NCI-H1417 treated with DMSO at 0.1 percent for 48 hours (cell line): Measurements from ENCODE around the gene LCN10.

Experiments
- DNase-seq: peaks from one replicate; lab custom pipeline; 2025; lab: John Stamatoyannopoulos, UW

LCN10 gene

DNA sequence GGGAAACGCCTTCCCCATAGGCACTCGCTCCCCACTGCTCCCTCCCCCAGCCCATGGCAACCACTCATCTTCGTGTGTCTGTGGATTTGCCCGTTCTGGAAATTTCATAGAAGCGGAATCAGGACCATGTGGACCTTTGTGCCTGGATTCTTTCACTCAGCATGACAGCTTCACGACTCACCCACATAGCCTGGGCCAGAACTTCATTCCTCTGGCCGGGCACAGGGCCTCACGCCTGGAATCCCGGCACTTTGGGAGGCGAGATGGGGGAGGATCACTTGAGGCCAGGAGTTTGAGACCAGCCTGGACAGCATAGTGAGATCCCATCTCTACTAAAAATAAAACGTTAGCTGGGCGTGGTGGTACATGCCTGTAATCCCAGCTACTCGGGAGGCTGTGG is 42.4 kb downstream of the LCN10 start:
- no peak for DNase-seq

DNA sequence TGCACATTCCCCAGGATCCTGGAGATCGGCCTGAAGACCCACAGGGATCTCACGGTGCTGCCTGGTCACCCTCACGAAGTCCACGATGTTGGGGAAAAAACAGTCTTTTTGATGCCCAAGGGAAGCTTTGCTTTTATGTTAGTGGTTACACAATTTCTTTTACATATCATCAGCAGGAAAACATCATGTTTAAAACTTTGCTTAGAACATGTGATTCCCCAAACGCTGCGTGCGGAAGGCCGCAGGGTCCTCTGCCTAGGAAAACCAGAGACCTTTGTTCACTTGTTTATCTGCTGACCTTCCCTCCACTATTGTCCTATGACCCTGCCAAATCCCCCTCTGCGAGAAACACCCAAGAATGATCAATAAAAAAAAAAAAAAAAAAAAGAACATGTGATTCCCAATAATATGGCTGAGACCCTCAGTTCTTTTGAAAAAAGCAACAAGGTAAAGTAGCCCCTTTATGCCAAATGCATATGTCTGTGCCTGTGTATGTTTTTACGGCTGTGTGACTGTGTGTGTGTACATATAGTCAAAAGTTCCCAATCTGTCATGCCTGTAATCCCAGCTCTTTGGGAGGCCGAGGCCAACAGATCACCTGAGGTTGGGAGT is 44.0 kb downstream of the LCN10 start:
- DNase-seq = no peak

DNA sequence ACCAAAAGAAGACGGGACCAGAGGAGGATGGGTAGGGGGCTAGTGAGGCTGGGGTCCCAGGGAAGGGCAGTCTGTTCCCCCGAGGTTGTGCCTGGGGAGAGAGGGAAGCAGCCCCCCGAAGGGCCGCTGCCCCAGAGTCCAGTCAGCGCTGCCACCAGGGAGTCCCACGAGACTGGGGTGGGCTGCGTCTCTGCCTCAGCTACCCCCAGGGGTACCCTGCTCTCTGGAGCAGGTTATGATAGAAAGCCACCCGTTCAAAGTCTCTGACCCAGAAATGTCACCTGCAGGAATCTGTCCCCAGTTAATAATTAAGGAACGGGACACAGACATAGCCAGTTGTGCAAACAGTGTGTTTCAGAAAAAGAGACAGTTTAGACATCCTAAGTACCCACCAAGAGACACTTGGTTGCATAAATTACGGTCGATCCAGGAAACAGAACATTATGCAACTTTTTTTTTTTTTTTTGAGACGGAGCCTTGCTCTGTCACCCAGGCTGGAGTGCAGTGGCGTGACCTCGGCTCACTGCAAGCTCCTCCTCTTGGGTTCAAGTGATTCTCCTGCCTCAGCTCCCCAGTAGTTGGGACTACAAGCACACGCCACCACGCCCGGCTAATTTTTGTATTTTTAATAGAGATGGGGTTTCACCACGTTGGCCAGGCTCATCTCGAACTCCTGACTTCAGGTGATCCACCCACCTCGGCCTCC is 44.8 kb downstream of the LCN10 start:
- DNase-seq = no peak

DNA sequence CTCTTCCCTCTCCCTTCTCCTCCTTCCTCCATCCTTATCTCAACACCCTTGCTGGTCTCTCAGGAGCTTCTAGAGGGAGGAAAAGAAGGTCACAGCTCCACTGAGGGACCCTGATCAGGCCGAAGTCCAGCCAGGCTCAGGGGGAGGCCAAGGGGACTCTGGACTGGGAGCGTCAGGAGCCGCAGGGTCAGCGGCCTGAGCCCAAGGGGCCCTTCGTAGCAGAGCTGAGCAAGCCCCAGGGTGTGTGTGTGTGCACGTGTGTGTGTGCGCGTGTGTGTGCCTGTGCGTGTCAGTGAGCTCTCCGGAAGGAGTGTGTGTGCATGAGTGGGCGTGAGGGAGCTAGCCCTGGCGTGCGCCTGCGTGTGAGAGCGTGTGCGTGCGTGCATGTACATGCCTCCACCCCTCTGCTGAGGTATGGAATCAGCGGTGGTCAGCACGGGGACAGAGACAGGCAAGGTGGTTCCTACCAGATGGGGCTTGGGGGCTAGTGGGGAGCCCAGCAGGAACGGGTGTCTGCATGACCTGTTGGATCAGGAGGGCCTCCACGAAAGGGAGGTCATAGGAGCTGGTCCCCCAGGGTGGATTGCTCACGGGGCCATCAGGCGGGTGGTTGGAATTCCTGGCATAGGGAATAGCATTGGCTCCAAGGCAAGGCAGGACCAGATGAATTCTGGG is 45.5 kb downstream of the LCN10 start:
- no peak for DNase-seq

DNA sequence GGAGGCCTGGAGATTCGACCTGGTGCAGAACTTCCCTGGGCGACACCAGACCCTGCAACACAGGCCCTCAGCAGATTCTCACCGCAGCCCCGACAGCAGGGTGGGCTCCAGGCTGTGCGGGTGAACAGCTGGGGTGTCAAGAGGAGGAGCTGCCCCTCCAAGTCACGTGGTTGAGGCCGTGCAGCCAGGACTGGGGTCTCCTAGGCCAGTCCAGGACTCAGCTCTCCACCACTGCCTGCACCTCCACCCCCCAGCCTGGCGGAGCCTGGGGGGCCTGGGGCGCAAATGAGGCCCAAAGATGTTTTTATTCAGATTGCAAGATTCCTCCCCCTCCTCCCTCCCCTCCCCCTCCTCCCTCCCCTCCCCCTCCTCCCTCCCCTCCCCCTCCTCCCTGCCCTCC is 46.2 kb downstream of the LCN10 start:
- no peak for DNase-seq

DNA sequence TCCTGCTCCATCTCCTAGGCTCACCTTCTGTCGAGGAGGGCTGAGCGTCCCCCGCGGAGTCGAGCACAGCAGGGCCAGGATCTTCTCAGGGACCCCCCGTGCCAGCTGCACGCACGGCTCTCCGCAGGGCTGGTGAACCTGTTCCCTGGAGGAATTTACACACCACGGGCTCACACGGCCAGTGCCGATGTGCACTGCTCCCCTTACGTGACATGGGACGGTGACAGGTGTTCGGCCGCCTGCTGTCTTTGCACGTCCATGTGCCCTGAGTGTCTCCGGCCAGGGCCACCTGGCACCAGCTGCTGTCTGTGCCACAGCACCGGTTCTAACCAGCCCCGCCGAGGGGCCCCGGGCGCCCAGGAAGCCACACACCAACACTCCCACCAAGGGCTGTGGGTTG is 46.8 kb downstream of the LCN10 start:
- no peak for DNase-seq

DNA sequence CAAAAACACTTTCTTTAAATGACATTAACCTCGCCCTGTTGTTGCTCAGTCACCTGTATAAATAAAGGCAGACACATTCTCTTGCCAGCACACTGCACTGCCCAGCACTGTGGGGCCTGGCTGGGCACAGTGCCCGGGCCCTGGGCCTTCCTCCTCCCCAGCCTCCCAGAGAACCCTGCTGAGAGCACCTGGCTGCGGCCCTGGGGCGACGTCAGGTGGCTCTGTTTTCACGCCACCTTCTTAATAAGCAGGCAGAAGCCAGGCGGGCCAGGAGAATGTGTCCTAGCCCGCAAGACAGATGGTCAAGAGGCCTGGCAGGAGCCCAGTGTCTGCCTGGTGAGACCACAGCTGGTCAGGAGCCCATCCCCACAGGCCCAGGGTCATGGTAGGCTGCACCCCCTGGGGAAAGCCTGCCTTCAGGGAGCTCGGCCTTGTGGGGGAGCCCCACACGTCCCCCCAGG is 47.3 kb downstream of the LCN10 start:
- DNase-seq = peak; percentile 79

DNA sequence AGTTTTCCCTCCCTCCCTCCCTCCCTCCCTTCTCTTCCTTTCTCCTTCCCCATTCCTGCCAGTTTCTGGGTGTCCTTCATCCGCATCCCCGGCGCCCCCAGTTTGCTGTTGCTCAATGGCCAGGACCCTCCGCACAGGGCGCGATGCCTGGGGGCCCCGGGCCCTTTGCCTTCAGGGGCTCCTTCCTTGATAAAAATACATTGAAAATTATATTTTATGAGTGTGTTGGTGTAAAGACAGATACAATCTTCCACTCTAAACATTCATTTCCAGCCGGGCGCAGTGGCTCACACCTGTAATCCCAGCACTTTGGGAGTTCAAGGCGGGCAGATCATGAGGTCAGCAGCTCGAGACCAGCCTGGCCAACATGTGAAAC is 47.9 kb downstream of the LCN10 start:
- no peak for DNase-seq

DNA sequence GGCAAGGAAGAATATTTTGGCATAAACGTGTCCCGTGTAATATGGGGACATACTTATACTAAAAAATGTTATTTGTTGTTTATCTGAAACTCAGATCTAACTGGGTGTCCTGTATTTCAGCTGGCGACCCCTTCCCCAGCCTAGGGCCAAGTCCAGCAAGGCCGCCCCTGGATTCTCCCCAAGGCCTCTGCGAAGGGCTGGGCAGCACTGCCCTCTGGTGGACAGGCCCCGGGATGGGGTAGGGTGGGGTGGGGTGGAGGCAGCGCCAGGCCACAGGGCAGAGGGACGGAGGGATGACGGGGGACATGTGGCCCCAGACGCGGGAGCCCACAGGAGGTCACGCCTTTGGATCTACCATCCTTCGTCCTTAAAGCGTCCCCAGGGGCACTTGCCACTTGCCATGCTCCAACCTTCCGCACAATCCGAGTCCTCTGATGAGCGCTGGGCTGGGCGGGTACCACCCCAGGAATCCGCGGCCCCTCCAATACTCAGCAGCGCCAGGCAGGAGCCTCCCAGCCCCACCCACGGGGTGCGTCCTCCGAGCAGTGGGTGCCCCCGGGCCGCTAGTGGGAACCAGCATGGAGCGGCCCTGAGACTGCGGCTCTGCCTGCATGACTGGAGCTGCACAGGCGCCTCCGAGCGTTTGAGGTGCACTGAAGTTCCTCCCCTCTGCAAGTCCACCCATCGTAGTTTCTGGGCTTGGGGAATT is 48.4 kb downstream of the LCN10 start:
- no peak for DNase-seq

DNA sequence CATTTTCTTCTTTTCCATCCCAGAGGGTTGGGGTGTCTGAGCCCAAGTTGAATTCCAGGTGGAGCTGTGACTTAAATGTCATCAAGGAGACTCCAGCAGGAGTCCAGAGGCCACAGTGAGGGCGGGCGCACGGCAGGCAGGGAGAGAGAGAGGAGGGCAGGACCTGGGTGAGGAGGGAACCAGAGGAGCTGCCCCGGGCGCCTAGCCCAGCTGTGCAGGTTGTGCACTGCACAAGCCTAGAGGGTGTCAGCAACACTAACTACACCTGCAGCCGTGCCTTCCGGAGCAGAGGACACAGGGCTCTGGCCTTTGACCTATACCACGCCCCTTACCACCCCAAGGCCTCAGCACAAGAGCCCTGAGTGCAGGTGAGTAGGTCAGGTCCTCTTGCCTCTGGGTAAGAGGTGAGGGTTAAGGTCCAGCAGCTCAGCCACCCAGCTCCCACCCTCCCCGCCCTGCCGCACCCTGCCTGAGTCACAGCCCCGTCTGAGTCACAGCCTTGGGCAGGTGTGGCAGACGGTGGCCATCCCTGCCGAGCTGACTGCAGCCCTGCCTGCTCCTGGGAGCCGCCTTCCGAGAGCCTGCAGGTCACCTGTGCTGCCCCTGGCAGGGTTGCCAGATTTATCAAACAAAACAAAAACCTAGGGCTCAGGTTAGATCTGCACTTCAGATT is 49.1 kb downstream of the LCN10 start:
- no peak for DNase-seq

DNA sequence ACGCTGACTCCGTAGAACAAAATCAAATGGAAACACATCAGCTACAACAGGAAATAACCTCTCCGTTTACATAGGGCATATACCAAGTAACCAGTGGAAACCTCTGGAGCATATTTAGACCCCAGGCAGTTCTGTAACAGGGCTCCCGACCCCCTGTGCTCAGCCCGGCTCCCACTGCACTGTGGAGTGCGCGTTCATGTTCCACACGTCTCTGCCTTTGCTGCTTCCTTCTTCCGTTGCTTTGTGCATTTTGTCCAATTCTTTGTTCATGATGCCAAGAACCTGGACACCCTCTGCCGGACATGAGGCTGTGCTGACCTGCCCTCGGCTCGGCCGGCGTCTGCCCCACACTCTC is 49.6 kb downstream of the LCN10 start:
- DNase-seq = no peak

DNA sequence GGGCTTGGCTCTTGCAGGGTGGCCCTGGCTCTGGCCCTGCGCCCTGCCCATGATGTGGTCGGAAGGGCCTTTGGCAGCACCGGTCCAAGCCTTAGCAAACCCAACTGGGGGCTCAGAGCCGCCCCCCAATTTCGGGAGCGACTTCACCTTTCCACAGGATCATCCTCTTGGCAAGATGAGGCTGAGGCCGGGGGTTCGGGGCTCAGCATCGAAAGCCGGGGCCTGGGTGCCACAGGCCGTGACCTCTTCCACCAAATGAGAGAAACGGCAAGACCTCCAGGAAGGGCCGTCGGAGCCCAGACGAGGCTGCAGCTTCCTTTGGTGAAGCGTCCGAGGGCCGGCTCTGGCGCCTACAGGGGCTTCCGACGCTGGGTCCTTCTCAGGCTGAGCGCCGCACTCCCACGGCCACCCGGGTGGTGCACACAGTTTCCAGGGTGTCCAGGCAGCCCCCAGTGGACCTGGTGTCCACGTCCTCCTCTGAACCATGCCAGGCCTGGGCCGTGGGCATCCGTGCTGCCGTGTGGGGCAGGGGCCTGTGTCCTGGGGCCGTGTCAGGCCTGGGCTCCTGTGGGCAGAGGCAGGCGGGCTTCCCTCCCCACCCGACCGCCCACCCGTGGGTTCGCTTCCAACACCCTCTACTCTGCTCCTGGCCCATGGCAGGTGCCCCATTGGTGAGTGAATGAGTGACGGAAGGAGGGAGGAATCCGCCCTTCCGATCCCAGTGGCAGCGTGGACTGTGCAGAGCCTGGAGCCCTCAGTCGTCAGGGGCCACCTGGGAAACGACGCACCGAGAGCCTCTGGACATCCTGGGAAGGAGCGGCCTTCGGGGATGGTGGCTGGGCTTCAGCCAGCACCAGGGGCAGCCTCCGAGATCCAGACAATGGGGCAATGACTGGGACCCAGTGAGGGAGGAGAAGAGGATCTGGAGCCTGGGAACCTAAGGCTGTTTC is 50.3 kb downstream of the LCN10 start:
- no peak for DNase-seq

DNA sequence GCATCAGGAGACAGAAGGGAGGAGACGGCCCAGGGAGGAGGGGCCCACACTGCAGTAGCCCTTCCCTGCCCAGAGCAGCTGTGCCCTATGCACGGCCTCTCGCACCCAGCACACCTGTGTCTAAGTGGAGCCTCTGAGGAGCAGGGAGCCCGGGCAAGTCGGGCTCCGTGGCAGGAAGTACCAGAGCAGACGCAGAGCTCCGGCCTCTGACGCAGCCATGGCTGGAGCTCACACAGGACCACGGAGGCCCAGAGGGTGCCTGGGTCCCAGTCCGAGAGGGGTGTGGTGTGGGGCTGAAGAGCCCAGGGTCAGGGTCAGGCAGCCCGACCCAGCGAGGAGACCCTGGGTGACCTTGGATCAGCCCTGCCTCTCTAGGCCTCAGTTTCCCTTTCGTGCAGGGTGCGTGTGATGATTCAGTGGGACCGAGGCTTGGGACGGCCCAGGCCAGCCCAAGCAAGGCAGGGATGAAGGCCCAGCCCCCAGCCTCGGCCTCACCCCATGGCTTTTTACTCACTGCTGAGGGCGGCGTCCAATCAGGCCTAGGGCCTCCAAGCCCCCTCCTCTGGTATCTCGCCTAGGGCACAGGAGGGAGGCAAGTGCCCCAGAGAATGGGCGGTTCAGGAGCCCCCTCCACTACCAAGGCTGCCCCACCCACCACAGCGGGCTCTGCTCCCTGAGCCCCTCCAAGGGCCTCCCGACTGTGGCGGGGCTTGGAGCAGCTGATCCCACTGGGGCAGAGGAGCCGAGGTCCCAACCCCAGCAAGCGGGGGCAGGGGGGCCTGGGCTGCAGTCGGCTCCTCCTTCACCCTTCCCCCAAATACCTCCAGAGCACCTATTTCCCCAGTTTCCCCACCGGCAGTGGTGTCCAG is 51.2 kb downstream of the LCN10 start:
- DNase-seq = no peak

DNA sequence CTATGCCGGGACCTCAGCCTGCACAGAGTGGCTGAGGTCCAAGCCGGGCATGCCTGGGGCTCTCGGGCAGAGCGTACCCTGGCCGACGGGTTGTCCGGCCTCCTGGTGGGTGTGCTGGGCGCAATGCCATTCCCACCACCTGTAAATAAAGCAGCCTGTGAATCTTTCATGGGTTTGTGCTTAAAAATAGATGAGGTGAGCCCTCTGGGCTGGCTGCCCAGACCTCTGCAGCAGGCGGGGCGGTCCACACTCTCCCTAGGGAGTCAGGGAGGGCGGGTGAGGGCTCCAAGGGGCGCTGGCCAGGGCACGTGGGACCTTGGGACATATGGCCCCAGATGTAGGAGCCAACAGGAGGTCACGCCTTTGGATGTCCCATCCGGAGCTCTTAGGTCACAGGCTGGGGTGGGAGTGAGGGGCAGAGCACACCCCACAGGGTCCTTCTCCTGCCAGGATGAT is 51.9 kb downstream of the LCN10 start:
- no peak for DNase-seq

DNA sequence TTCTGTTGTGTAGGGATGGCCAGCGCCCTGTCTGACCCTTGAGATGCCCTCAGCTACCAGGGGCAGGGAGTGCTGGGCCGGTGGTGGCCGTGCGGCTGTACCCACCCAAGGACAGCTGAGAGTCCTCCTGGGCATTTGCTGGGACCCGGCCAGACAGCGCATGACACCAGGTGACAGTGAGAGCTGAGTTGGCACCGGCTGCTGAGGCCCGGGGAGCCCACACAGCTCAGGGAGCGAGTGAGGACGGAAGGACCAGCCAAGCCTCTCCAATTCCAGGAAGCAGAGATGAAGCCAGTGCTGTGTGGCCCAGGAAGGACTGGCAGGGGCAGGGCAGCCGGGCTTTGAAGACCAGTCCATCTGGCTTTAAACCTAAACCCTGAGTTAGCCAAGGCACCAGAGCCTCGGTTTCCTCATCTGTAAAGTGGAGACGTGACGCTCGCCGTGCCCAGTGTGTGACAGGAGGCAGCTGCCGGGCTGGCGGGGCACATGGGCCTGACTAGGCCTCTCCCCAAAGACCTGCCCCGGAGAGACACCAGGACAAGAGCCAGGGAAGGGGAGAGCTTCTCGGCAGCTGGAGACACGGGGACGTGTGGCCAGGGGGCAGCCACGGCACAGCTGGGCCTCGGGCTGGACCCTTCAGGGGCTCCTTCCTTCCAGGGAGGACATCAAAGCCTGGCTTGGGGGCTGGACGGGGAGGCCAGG is 52.5 kb downstream of the LCN10 start:
- DNase-seq = no peak

DNA sequence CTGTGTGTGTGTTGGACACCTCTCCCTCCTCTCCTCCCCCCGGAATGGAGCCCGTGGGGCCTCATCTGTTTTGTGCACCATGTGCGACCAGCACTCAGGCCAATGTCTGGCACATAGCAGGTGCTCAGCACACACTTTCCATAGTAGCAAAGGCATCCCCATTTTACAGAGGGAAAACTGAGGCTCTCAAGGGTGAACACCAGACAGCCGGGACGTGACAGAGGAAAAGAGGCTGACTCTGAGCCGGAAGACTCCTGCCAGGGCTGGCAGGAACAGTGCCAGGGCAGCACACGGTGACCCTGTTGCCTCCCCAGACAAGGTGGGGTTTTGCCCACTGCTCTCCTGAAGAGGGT is 53.7 kb downstream of the LCN10 start:
- DNase-seq = no peak

DNA sequence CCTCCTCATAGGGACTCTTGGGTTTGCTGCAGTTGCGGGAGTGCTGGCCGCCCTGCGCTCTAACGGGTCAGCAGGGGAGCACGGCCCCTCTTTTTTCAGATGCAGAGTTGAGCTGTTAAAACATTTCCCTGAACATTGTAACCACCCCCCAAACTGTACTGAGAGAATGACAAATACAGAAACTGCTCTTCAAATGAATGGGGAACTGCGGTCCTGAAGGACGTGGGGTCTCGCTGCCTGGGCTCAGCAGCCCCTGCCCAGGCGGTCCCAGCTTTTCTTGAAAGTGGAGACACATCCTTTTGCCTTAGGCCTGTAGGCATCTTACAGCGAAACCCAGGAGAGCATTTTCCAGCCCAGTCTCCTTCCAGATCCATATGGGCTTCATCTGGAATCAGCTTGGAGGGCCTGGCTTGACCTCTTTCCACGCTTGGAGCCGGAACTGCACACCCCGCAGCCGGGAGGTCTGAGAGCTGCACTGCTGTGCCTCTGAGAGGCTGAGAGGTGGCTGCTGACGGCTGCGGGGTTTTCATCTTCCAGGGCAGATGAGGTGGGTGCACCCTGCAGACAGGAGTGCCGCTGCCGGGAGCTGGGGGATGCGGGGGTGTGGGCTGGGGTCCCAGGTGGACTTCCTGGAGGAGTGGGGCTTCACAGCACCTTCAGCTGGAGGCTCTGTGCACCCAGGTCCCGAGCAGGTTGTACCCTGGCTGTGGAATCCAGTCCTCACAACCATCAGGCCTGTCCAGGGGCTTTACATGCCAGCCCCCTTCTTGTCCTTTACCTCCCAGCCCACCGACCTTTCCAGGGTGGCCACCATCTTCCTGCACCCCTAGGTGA is 54.2 kb downstream of the LCN10 start:
- DNase-seq = no peak
